B cell (primary cell): ENCODE results near the gene NINL. TPM values are rescaled to one million over a fixed set of nuclear protein-coding genes. Genes with fewer than 3 reads are reported as not detected.

Source experiments
- ATAC-seq: fragments of 200-7000 bp; cut with Tn5 transposase; one replicate; pipeline ENCODE4 v1.10.0; 2021; ENCODE audit warnings: low read depth, mild to moderate bottlenecking, moderate number of reproducible peaks, moderate library complexity
- CTCF ChIA-PET: fragments of 350-600 bp; sonication (Branson Sonifier 250); formaldehyde crosslinking; loops from one replicate; lab custom pipeline; 2021; ENCODE audit warnings: antibody characterized with exemption, inconsistent platforms; lab: Charles Lee
- POLR2A ChIA-PET: fragments of 350-600 bp; sonication (Branson Sonifier 250); formaldehyde crosslinking; loops from one replicate; lab custom pipeline; 2021; ENCODE audit warnings: antibody characterized with exemption; lab: Charles Lee
- DNase-seq: peaks from one replicate; pipeline ENCODE4 v3.0.0; 2013
- H2AFZ ChIP-seq: 2 replicates; pipeline ENCODE4 v1.6.1; 2012; ENCODE audit warnings: mild to moderate bottlenecking, low read depth, low read length; ENCODE audit not compliant: insufficient read depth, poor library complexity, severe bottlenecking
- H3K27ac ChIP-seq, 2 donors: 1 replicate in 1 of 2; 2 replicates in 1 of 2; pipeline ENCODE4 v1.5.1; 2012 to 2013; ENCODE audit warnings: low read length in 2 of 2, mild to moderate bottlenecking in 2 of 2, moderate library complexity in 1 of 2
- H3K27me3 ChIP-seq, 4 experiments: fragments of 200-600 bp in 1 of 4; sonication (generic) in 1 of 4; replicated peaks in 1 of 4; 1 replicate in 2 of 4; 2 replicates in 2 of 4; pipeline versions ENCODE4 v1.6.1 to v1.7.0; 2013 to 2016; ENCODE audit warnings: low read length in 3 of 4, mild to moderate bottlenecking in 2 of 4, mixed read lengths in 1 of 4, moderate library complexity in 1 of 4; ENCODE audit not compliant: insufficient read depth in 4 of 4, control insufficient read depth in 3 of 4; ENCODE audit errors: control extremely low read depth in 1 of 4
- H3K36me3 ChIP-seq, 2 experiments: replicated peaks in 1 of 2; 1 replicate in 1 of 2; 2 replicates in 1 of 2; pipeline versions ENCODE4 v1.6.1 to v1.7.1; 2013; ENCODE audit warnings: low read length in 1 of 2; ENCODE audit not compliant: insufficient read depth in 2 of 2, control insufficient read depth in 1 of 2; ENCODE audit errors: control extremely low read depth in 1 of 2, extremely low read depth in 1 of 2
- H3K4me1 ChIP-seq, 2 donors: fragments of 200-600 bp in 1 of 2; sonication (generic) in 1 of 2; 1 replicate in 1 of 2; 2 replicates in 1 of 2; pipeline versions ENCODE4 v1.5.1 to v1.6.1; 2013 to 2017; ENCODE audit warnings: low read length in 2 of 2; ENCODE audit not compliant: control insufficient read depth in 2 of 2, insufficient read depth in 2 of 2
- H3K4me2 ChIP-seq: replicated peaks from 2 replicates; pipeline ENCODE3; 2012; ENCODE audit warnings: mild to moderate bottlenecking, low read depth, low read length; ENCODE audit not compliant: poor library complexity, severe bottlenecking
- H3K4me3 ChIP-seq, 5 experiments: fragments of 200-600 bp in 1 of 5; sonication (generic) in 1 of 5; 1 replicate in 3 of 5; 2 replicates in 2 of 5; pipeline versions ENCODE4 v1.5.1 to v1.7.0; 2011 to 2016; ENCODE audit warnings: low read length in 4 of 5, mild to moderate bottlenecking in 4 of 5, low read depth in 2 of 5, control low read depth in 1 of 5, moderate library complexity in 1 of 5; ENCODE audit not compliant: insufficient read depth in 1 of 5; ENCODE audit errors: control extremely low read depth in 1 of 5, extremely low read depth in 1 of 5
- H3K79me2 ChIP-seq: fragments of 200-600 bp; sonication (generic); one replicate; pipeline ENCODE4 v1.6.0; 2016; ENCODE audit warnings: low read length; ENCODE audit not compliant: control insufficient read depth, insufficient read depth
- H3K9ac ChIP-seq: fragments of 200-600 bp; sonication (generic); 2 replicates; pipeline ENCODE4 v1.6.1; 2017; ENCODE audit warnings: mild to moderate bottlenecking, low read length, moderate library complexity
- H3K9me3 ChIP-seq, 3 donors: one replicate each; pipeline versions ENCODE4 v1.6.1 to v1.7.1; 2013; ENCODE audit warnings: low read length in 2 of 3; ENCODE audit not compliant: control insufficient read depth in 2 of 3, insufficient read depth in 1 of 3; ENCODE audit errors: control extremely low read depth in 1 of 3
- H4K20me1 ChIP-seq: 2 replicates; pipeline ENCODE4 v1.6.0; 2012; ENCODE audit warnings: mild to moderate bottlenecking, low read length; ENCODE audit not compliant: insufficient read depth, control insufficient read depth, poor library complexity, severe bottlenecking
- H3K27ac Mint-ChIP-seq: one replicate; pipeline ENCODE4 v1.8.0; 2021; ENCODE audit warnings: mixed read lengths
- H3K27me3 Mint-ChIP-seq: one replicate; pipeline ENCODE4 v1.8.0; 2021; ENCODE audit warnings: mixed read lengths
- H3K4me1 Mint-ChIP-seq: one replicate; pipeline ENCODE4 v1.8.0; 2021; ENCODE audit warnings: mixed read lengths
- H3K4me3 Mint-ChIP-seq: one replicate; pipeline ENCODE4 v1.8.0; 2021; ENCODE audit warnings: mixed read lengths
- H3K9me3 Mint-ChIP-seq: one replicate; pipeline ENCODE4 v1.8.0; 2022; ENCODE audit warnings: mixed read lengths; ENCODE audit not compliant: insufficient read depth
- EZH2 ChIP-seq: IDR thresholded peaks from 2 replicates; pipeline ENCODE4 v1.6.1; 2012; ENCODE audit warnings: borderline replicate concordance, low read depth, mild to moderate bottlenecking, moderate library complexity, low read length; ENCODE audit not compliant: insufficient read depth, poor library complexity, severe bottlenecking
- WGBS: methylation state at CpG from one replicate; pipeline ENCODE4 v1.1.5; 2013; ENCODE audit warnings: missing lambda C conversion rate; ENCODE audit not compliant: insufficient coverage; 5-methylcytosine and 5-hydroxymethylcytosine counted together
- intact Hi-C: fragments of 100-400 bp; cut with micrococcal nuclease; formaldehyde crosslinking; loops from one replicate; pipeline ENCODE4 v1.10.0; 2022
- polyA plus RNA-seq: library from polyadenylated mRNA; depleted of rRNA; stranded (reverse); fragments of >200 nt; gene quantifications from 2 replicates; pipeline ENCODE4 v1.2.3, GENCODE V29; 2012
- total RNA-seq, 2 donors: library from RNA; stranded (reverse); fragments of 120-200 nt in 1 of 2; gene quantifications; 1 replicate in 1 of 2; 2 replicates in 1 of 2; pipeline versions ENCODE4 v1.2.3 to v1.2.4, GENCODE V29; 2013 to 2022
- TF ChIP-seq, protein P1 (sequence below): fragments of 200-600 bp; IDR thresholded peaks from one replicate; pipeline ENCODE4 v1.8.0; 2022; ENCODE audit warnings: antibody characterized with exemption, mild to moderate bottlenecking

NINL gene
- total and polyA plus RNA-seq, 2 donors (not counting 1 experiment from before 2014, with no cell fraction given): 1.8 to 5.5 TPM

DNA sequence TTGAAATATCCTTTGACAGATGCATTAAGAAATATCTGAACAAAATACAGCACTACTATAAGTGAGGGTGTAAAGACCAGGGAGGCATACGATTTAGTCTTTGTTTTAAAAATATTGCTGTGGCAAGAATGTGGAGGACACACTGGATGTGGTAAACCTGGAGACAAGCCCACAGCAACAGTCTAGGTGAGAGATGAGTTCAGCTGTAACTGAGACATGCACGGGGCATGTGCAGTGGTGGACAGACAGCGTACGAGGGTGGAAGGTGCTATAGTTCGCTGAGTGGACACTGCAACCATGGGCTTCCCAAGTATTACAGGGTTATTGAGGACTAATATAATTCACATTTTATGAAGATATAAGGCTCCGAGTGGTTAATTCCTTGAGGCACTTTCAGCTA lies 36.7 kb upstream of the NINL start:
- WGBS: 96% methylated on average over 3 of the region's 6 CpGs
- H3K4me3 ChIP-seq: no peak overlapping the region
- no peak for TF ChIP-seq EZH2
- TF ChIP-seq, protein P1, sequence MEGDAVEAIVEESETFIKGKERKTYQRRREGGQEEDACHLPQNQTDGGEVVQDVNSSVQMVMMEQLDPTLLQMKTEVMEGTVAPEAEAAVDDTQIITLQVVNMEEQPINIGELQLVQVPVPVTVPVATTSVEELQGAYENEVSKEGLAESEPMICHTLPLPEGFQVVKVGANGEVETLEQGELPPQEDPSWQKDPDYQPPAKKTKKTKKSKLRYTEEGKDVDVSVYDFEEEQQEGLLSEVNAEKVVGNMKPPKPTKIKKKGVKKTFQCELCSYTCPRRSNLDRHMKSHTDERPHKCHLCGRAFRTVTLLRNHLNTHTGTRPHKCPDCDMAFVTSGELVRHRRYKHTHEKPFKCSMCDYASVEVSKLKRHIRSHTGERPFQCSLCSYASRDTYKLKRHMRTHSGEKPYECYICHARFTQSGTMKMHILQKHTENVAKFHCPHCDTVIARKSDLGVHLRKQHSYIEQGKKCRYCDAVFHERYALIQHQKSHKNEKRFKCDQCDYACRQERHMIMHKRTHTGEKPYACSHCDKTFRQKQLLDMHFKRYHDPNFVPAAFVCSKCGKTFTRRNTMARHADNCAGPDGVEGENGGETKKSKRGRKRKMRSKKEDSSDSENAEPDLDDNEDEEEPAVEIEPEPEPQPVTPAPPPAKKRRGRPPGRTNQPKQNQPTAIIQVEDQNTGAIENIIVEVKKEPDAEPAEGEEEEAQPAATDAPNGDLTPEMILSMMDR: no peak
- H3K27ac ChIP-seq: no peak overlapping the region
- H2AFZ ChIP-seq: no peak overlapping the region
- POLR2A ChIA-PET: no interaction called here
- peak overlapping the region; percentile 98 for H3K4me3 Mint-ChIP-seq
- H3K4me1 Mint-ChIP-seq: peaks cover 32% of the 10 kb centered on the region
- peaks cover 18% of the 10 kb centered on the region in 2 donors for H3K4me1 ChIP-seq
- no peaks in the 10 kb centered on the region for H4K20me1 ChIP-seq
- intact Hi-C loops: loop anchor here (5.0 to 10.0 kb wide), 3 partner anchors 307 to 565 kb away; partner anchors contain the start of genes ACSS1 and ENTPD6
- no peak overlapping the region for H3K27ac Mint-ChIP-seq
- H3K9me3 ChIP-seq: no peaks in the 10 kb centered on the region
- H3K4me2 ChIP-seq: no peak overlapping the region
- H3K79me2 ChIP-seq: peaks cover 21% of the 10 kb centered on the region
- H3K27me3 Mint-ChIP-seq: no peaks in the 10 kb centered on the region
- no peaks in the 10 kb centered on the region for H3K9me3 Mint-ChIP-seq
- H3K27me3 ChIP-seq: no peaks in the 10 kb centered on the region
- H3K36me3 ChIP-seq: no peaks in the 10 kb centered on the region
- CTCF ChIA-PET: interaction anchor here (1.5 kb wide), 1 partner anchor 9 kb away, joined by 3 read pairs; no protein-coding TSS in a partner anchor
- H3K9ac ChIP-seq: no peak overlapping the region
- ATAC-seq (no peak), DNase-seq (no peak)

DNA sequence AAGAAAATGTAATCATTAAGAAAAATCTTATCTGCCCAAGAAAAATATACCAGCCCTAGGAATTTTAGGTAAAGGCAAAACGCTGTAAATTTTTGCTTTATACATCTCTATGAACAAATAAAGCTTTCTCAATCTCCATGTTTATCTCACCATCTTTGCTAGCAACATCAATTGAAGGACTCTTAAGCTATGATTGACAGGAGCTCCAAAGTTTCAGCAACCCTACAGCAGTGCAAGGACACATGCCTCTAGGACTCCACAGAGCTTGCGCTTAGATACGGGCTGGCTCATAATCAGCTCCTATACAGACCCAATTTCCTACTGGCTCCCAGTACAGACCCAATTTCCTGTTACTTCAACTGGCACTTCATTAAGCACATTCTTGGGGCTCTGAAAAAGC lies 34.2 kb upstream of the NINL start:
- H3K4me1 ChIP-seq: peaks cover 16% of the 10 kb centered on the region in 2 donors
- peak overlapping the region; percentile 35 for H3K4me2 ChIP-seq
- Mint-ChIP-seq H3K9me3 (no peaks in the 10 kb centered on the region), H3K4me1 (peaks cover 30% of the 10 kb centered on the region), H3K27me3 (no peaks in the 10 kb centered on the region), H3K27ac (no peak overlapping the region), H3K4me3 (no peak overlapping the region)
- no peak overlapping the region for H3K27ac ChIP-seq
- DNase-seq: no peak
- H2AFZ ChIP-seq: peak overlapping the region; percentile 52
- ChIA-PET CTCF (no interaction called here), POLR2A (no interaction called here)
- intact Hi-C loops: no loop called here
- H3K36me3 ChIP-seq: peaks cover 0 to 2% of the 10 kb centered on the region in 2 experiments
- no peaks in the 10 kb centered on the region for H3K27me3 ChIP-seq
- no peaks in the 10 kb centered on the region for H3K9me3 ChIP-seq
- peaks cover 21% of the 10 kb centered on the region for H3K79me2 ChIP-seq
- no peak overlapping the region for H3K4me3 ChIP-seq
- H4K20me1 ChIP-seq: no peaks in the 10 kb centered on the region
- WGBS: 100% methylated on average over 2 of the region's 3 CpGs
- no peak for ATAC-seq
- TF ChIP-seq, protein P1: no peak
- TF ChIP-seq EZH2: no peak
- no peak overlapping the region for H3K9ac ChIP-seq
